ENCODE measurements around the gene PPP1R13L.
A peak's percentile ranks its signal among the peaks of the same experiment; 100 is the strongest.

The PPP1R13L gene

DNA sequence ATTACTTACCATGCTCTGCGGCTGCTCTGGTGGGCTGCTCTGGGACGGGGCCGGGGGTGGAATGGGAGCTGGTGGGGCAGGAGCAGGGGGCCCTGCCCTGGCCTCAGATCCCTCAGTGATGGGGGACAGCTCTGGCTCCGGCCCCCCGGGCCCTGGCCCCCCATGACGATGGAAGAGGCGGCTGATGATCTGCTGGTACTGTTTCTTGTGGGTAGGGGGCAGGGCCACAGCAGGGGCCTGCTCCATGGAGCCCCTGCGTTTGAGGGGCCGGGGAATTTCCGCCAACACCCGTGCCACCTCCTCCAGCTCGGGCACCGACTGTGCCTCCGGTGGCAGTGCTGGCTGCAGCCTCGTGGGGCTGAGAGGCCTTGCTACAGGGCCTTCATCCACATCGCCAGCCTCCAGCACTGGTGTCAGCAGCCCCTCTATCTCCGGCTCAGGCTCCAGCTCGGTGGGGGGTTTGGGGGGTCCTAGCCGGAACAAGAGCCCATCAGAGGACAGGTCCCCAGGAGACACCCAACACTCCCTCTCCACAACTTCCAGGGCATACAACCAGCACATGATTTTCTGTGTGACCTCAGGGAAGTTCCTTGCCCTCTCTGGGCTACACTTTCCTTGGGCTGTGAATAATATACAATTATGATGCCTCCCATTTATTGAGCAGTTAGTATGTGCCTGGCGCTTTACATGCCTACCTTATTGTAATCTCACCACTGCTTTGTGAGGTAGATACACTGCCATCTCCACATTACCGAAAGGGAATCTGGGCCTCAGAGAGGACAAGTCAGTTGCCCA lies 12.8 kb downstream of the PPP1R13L start:
- TF ChIP-seq, protein P1, sequence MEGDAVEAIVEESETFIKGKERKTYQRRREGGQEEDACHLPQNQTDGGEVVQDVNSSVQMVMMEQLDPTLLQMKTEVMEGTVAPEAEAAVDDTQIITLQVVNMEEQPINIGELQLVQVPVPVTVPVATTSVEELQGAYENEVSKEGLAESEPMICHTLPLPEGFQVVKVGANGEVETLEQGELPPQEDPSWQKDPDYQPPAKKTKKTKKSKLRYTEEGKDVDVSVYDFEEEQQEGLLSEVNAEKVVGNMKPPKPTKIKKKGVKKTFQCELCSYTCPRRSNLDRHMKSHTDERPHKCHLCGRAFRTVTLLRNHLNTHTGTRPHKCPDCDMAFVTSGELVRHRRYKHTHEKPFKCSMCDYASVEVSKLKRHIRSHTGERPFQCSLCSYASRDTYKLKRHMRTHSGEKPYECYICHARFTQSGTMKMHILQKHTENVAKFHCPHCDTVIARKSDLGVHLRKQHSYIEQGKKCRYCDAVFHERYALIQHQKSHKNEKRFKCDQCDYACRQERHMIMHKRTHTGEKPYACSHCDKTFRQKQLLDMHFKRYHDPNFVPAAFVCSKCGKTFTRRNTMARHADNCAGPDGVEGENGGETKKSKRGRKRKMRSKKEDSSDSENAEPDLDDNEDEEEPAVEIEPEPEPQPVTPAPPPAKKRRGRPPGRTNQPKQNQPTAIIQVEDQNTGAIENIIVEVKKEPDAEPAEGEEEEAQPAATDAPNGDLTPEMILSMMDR (IDR thresholded peaks at IDR 0.05; ENCODE audit: low read depth, low read length): no peak
- DNase-seq (ENCODE audit: extremely low read depth, low read depth): no peak

DNA sequence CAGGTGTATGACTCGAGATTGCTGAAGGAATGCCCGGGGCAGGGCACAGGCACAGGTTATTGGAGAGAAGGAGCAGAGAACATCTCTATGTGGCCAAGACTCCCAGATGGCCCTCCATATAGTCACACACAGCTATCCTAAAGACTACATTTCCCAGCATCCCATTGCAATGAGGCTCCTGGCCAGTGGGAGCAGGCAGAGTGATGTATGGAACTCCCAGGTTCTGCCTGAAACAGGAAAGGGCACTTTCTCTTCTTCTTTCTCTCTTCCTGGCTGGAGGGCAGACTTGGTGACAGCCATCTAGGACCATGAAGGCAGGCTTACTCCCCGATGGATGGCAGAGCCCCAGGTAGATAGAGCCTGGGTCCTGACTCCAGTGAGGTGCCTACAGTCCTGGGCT lies 13.5 kb downstream of the PPP1R13L start:
- TF ChIP-seq, protein P1 (IDR thresholded peaks at IDR 0.05; ENCODE audit: low read depth, low read length): no peak
- no peak for DNase-seq (ENCODE audit: extremely low read depth, low read depth)

DNA sequence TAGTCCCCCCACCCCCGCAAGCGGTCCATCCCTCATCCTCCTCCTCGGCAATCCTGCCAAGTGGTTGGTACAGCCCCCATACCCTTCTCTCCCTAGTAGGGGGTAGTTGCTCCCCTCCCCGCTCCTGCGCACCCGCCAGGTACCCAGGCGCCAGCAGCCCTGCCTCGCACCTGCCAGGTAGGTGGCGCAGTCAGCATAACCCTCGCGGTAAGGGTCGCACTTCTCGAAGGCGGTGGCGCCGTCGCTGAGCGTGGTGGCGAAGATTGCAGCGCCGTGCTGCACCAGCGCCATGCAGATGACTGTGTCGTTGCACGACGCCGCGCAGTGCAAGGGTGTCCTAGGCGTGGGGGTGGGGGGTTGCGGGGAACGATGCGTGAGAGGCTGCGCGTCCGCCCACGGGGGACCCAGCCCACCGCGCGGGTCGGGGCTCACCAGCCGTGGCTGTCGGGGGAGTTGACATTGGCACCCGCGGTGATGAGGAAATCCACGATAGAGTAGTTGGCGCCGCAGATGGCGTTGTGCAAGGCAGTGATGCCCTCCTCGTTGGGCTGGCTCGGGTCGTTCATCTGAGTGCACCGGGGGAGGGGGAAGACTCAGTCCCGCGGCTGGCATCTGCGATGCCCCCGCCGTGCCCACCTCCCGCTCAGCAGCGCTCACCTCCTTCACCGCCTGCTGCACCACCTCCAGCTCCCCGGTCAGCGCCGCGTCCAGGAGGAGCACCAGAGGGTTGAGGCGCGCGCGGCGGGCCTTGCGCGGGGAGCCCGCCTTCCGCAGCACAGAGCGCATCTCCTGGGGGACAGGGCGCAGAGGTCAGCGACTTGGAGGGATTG lies 19.3 kb downstream of the PPP1R13L start:
- DNase-seq (ENCODE audit: extremely low read depth, low read depth): no peak
- TF ChIP-seq, protein P1 (IDR thresholded peaks at IDR 0.05; ENCODE audit: low read depth, low read length): no peak

DNA sequence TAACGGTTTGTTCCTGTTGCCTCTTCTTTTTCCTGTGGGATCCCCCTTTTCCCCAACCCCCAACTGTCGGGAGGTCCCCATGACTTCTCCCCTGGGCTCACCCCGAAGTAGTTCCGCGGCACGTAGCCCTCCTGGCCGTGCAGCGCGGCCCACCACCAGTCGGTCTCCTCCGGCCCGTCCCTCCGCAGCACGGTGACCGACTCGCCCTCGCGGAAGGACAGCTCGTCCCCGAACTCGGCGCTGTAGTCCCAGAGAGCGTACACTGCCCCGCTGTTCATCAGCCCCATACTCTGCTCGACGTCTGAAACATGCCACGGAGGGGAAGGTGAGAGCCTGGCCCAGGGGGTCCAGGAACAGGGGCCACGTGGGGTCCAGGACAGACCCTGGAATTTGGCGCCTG lies 22.4 kb downstream of the PPP1R13L start:
- DNase-seq (ENCODE audit: extremely low read depth, low read depth): no peak
- TF ChIP-seq, protein P1 (IDR thresholded peaks at IDR 0.05; ENCODE audit: low read depth, low read length): no peak

DNA sequence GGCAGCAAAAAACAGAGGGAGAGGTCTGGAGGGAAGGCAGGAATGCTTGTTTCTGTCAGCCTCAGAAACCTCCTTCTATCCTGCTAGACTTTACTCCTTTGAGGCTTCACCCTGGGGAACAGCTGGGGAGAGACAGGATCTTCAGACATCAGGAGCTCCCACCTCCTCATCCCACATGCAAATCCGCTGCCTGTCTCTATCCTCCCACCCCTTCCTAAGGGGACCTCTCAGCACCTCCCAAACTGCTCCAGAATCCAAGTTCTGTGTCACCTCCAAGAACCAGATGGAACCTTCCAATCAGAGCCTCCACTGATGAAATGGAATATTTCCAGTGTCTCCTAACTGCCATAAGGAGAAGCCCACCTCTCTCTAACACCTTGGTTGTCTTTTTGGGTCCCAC lies 24.8 kb downstream of the PPP1R13L start:
- DNase-seq (ENCODE audit: extremely low read depth, low read depth): no peak

DNA sequence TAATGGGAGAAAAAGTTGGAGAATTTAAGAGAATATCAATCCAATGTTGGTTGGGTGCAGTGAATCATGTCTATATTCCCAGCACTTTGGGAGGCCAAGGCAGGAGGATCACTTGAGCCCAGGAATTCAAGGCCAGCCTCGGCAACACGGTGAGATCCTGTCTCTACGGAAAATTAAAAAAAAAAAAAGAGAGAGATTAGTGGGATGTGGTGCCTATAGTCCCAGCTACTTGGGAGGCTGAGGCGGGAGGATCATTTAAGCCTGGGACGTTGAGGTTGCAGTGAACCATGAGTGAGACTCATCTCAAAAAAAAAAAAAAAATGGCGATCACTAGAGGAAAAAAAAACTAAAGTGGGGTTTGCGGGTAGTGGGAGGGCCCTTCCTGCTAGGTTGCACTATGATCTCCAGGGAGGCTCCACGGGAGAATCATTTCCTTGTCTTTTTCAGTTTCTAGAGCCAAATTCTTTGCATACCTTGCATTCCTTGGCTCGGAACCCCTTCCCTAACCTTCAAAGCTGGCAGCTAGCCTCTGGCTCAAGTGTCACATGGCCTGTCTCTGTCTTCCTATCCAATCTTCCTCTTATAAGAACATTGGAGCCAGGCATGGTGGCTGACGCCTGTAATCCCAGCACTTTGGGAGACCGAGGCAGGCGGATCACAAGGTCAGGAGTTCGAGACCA lies 28.7 kb downstream of the PPP1R13L start:
- peak; percentile 82 for DNase-seq (ENCODE audit: extremely low read depth, low read depth)
- TF ChIP-seq, protein P1 (IDR thresholded peaks at IDR 0.05; ENCODE audit: low read depth, low read length): no peak

More for the DNA sequence above, 24.8 kb downstream of the PPP1R13L start:
- TF ChIP-seq, protein P1 (IDR thresholded peaks at IDR 0.05; ENCODE audit: low read depth, low read length): no peak

Data from AG09319 (cell line).